ENCODE measurements around the gene XRN2. TPM values are rescaled to one million over a fixed set of nuclear protein-coding genes. Genes with fewer than 3 reads are reported as not detected.

XRN2 gene
- total and polyA plus RNA-seq, 2 of the 13 experiments (the other 11 are each of a cell fraction or from before 2014, with no cell fraction given) = 90.3 to 171 TPM

- peak; percentile 91 for TF ChIP-seq E2F1 (CRISPR knock-in tag; IDR thresholded peaks at IDR 0.05)
- TF ChIP-seq ZSCAN29 (CRISPR knock-in tag; conservative IDR thresholded peaks at IDR 0.05) = peak; percentile 97
- peak; percentile 97 for TF ChIP-seq U2AF1 (optimal IDR thresholded peaks at IDR 0.05; ENCODE audit: low read depth, low read length)
- no peak for TF ChIP-seq CHD4 (IDR thresholded peaks at IDR 0.05; ENCODE audit: borderline replicate concordance, low read length)
- TF ChIP-seq MLXIP (CRISPR knock-in tag; IDR thresholded peaks at IDR 0.05; ENCODE audit: borderline replicate concordance) = peak; percentile 26; the same call in 1 of the 2 replicates
- TF ChIP-seq FOXP1 (IDR thresholded peaks at IDR 0.05) = no peak
- peak; percentile 76; the same call in 1 of the 2 replicates for TF ChIP-seq FOXP1 (CRISPR knock-in tag; IDR thresholded peaks at IDR 0.05)
- TF ChIP-seq ZNF614 (CRISPR knock-in tag; IDR thresholded peaks at IDR 0.05; ENCODE audit: borderline replicate concordance) = peak; percentile 57; the same call in 1 of the 2 replicates
- TF ChIP-seq POLR2AphosphoS2 (IDR thresholded peaks at IDR 0.05; ENCODE audit: low read depth, low read length) = peak; percentile 84
- peak; percentile 75; the same call in 1 of the 2 replicates for TF ChIP-seq SNAPC4 (CRISPR knock-in tag; IDR thresholded peaks at IDR 0.05)
- no peak for TF ChIP-seq PRDM4 (CRISPR knock-in tag; IDR thresholded peaks at IDR 0.05; ENCODE audit: borderline replicate concordance)
Observed at GRCh38 chr20:21303061-21303871, at the start of gene XRN2 (continued).

Measured in HepG2 (cell line).